Measurements from ENCODE around the gene STK38.

DNA sequence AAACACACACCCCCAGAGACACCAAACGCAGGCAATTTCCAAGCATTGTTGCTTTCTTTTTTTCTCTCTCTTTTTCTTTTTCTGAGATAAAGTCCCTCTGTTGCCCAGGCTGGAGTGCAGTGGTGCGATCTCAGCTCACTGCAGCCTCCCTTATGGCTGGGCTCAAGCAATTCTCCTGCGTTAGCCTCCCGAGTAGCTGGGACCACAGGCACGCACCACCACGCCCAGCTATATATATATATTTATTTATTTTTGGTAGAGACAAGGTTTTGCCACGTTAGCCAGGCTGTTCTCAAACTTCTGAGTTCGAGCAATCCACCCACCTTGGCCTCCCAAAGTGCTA is 32.9 kb upstream of the STK38 start:
- TF ChIP-seq, protein P1, sequence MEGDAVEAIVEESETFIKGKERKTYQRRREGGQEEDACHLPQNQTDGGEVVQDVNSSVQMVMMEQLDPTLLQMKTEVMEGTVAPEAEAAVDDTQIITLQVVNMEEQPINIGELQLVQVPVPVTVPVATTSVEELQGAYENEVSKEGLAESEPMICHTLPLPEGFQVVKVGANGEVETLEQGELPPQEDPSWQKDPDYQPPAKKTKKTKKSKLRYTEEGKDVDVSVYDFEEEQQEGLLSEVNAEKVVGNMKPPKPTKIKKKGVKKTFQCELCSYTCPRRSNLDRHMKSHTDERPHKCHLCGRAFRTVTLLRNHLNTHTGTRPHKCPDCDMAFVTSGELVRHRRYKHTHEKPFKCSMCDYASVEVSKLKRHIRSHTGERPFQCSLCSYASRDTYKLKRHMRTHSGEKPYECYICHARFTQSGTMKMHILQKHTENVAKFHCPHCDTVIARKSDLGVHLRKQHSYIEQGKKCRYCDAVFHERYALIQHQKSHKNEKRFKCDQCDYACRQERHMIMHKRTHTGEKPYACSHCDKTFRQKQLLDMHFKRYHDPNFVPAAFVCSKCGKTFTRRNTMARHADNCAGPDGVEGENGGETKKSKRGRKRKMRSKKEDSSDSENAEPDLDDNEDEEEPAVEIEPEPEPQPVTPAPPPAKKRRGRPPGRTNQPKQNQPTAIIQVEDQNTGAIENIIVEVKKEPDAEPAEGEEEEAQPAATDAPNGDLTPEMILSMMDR (IDR thresholded peaks at IDR 0.05) = no peak
- TF ChIP-seq POLR2A (IDR thresholded peaks at IDR 0.05; ENCODE audit: low read depth) (no peak), POLR2AphosphoS5 (IDR thresholded peaks at IDR 0.05) (no peak)

Data from esophagus muscularis mucosa (tissue), 3 donors.